Muscle layer of duodenum (tissue), 2 donors: Measurements from ENCODE around the gene POLR3B.
"Not testable (repeated sequence)": the region's sequence is repeated elsewhere in the genome, so short reads cannot be mapped to it uniquely, and the experiment has no call there.

Experiments used
- H3K27ac ChIP-seq: one replicate; pipeline ENCODE4 v1.7.0; 2013; ENCODE audit warnings: mild to moderate bottlenecking, low read length
- H3K27me3 ChIP-seq: one replicate; pipeline ENCODE4 v1.7.0; 2013; ENCODE audit warnings: low read depth, mild to moderate bottlenecking, control low read depth, low read length
- H3K36me3 ChIP-seq, 2 donors: one replicate each; pipeline ENCODE4 v1.7.0; 2013; ENCODE audit warnings: low read length in 2 of 2, control low read depth in 1 of 2, mild to moderate bottlenecking in 1 of 2; ENCODE audit not compliant: insufficient read depth in 2 of 2, control insufficient read depth in 1 of 2
- H3K4me1 ChIP-seq, 2 donors: one replicate each; pipeline ENCODE4 v1.7.0; 2013; ENCODE audit warnings: low read length in 2 of 2, mild to moderate bottlenecking in 2 of 2, control low read depth in 1 of 2, moderate library complexity in 1 of 2; ENCODE audit not compliant: insufficient read depth in 2 of 2, control insufficient read depth in 1 of 2
- H3K4me3 ChIP-seq, 2 donors: one replicate each; pipeline ENCODE4 v1.7.0; 2013; ENCODE audit warnings: low read length in 2 of 2, low read depth in 1 of 2, mild to moderate bottlenecking in 1 of 2
- H3K9me3 ChIP-seq, 2 donors: one replicate each; pipeline ENCODE4 v1.7.0; 2013; ENCODE audit warnings: low read length in 2 of 2, control low read depth in 1 of 2, mild to moderate bottlenecking in 1 of 2; ENCODE audit not compliant: control insufficient read depth in 1 of 2
- donor health status: healthy.

The POLR3B gene

GRCh38 chr12:106357549-106358395 lies at the start of gene POLR3B:
Gene POLR3B (plus strand): TSS chr12:106357748. CDS start chr12:106357880, 132 bp downstream.
- Histone ChIP-seq H3K4me1 (peaks cover 0 to 13% of the 10 kb centered on the region in 2 donors), H3K9me3 (no peaks in the 10 kb centered on the region), H3K27me3 (no peaks in the 10 kb centered on the region), H3K36me3 (peaks cover 0 to 3% of the 10 kb centered on the region in 2 donors), H3K4me3 (peak within 1 kb of the TSS; percentile 81 to 89), H3K27ac (peak within 1 kb of the TSS; percentile 93)

- H3K9me3 ChIP-seq: no peaks in the 10 kb centered on the region
- H3K36me3 ChIP-seq: no peaks in the 10 kb centered on the region
- H3K4me1 ChIP-seq: peaks cover 0 to 55% of the 10 kb centered on the region in 2 donors
- no peak overlapping the region for H3K4me3 ChIP-seq
- H3K27ac ChIP-seq: no peak overlapping the region
- H3K27me3 ChIP-seq: no peaks in the 10 kb centered on the region
Observed at GRCh38 chr12:106308121-106308520, 49.4 kb upstream of the POLR3B start.

GRCh38 chr12:106308611-106309010 lies 48.9 kb upstream of the POLR3B start:
- Histone ChIP-seq H3K36me3 (no peaks in the 10 kb centered on the region), H3K4me1 (peaks cover 0 to 55% of the 10 kb centered on the region in 2 donors), H3K4me3 (no peak overlapping the region), H3K27me3 (no peaks in the 10 kb centered on the region), H3K9me3 (no peaks in the 10 kb centered on the region), H3K27ac (no peak overlapping the region)

GRCh38 chr12:106309671-106310505 lies 47.7 kb upstream of the POLR3B start:
- no peak overlapping the region for H3K4me3 ChIP-seq
- peaks cover 0 to 43% of the 10 kb centered on the region in 2 donors for H3K4me1 ChIP-seq
- no peak overlapping the region for H3K27ac ChIP-seq

GRCh38 chr12:106310687-106311086 lies 46.9 kb upstream of the POLR3B start:
- no peaks in the 10 kb centered on the region for H3K9me3 ChIP-seq
- H3K4me3 ChIP-seq: no peak overlapping the region
- peaks cover 0 to 14% of the 10 kb centered on the region in 2 donors for H3K36me3 ChIP-seq
- peaks cover 0 to 35% of the 10 kb centered on the region in 2 donors for H3K4me1 ChIP-seq
- H3K27me3 ChIP-seq: no peaks in the 10 kb centered on the region
- no peak overlapping the region for H3K27ac ChIP-seq

More at GRCh38 chr12:106309671-106310505, 47.7 kb upstream of the POLR3B start:
- Histone ChIP-seq H3K36me3 (peaks cover 0 to 6% of the 10 kb centered on the region in 2 donors), H3K27me3 (no peaks in the 10 kb centered on the region), H3K9me3 (no peaks in the 10 kb centered on the region)

- H3K4me1 ChIP-seq: peaks cover 0 to 32% of the 10 kb centered on the region in 2 donors
- H3K27me3 ChIP-seq: no peaks in the 10 kb centered on the region
- H3K4me3 ChIP-seq: no peak overlapping the region
- peaks cover 2 to 17% of the 10 kb centered on the region in 2 donors for H3K36me3 ChIP-seq
- no peak overlapping the region for H3K27ac ChIP-seq
- no peaks in the 10 kb centered on the region for H3K9me3 ChIP-seq
Observed at GRCh38 chr12:106311139-106311538, 46.4 kb upstream of the POLR3B start.

GRCh38 chr12:106313413-106313812 lies 44.1 kb upstream of the POLR3B start:
- Histone ChIP-seq H3K36me3 (peaks cover 7 to 34% of the 10 kb centered on the region in 2 donors), H3K4me1 (peaks cover 0 to 15% of the 10 kb centered on the region in 2 donors)
- not testable (repeated sequence) for H3K9me3 ChIP-seq, H3K27ac ChIP-seq, H3K27me3 ChIP-seq, H3K4me3 ChIP-seq

GRCh38 chr12:106315523-106315922 lies 42.0 kb upstream of the POLR3B start:
- Histone ChIP-seq H3K4me3 (no peak overlapping the region), H3K36me3 (peaks cover 14 to 47% of the 10 kb centered on the region in 2 donors), H3K4me1 (no peaks in the 10 kb centered on the region), H3K27me3 (no peaks in the 10 kb centered on the region), H3K9me3 (no peaks in the 10 kb centered on the region), H3K27ac (no peak overlapping the region)

GRCh38 chr12:106317406-106318082 lies 40.0 kb upstream of the POLR3B start:
- H3K36me3 ChIP-seq: peaks cover 24 to 67% of the 10 kb centered on the region in 2 donors
- no peaks in the 10 kb centered on the region for H3K4me1 ChIP-seq
- H3K9me3 ChIP-seq: no peaks in the 10 kb centered on the region
- H3K27me3 ChIP-seq: no peaks in the 10 kb centered on the region
- H3K27ac ChIP-seq: no peak overlapping the region
- H3K4me3 ChIP-seq: no peak overlapping the region

GRCh38 chr12:106321139-106321850 lies 36.3 kb upstream of the POLR3B start:
- Histone ChIP-seq H3K36me3 (peaks cover 41 to 81% of the 10 kb centered on the region in 2 donors), H3K27me3 (no peaks in the 10 kb centered on the region), H3K4me1 (no peaks in the 10 kb centered on the region), H3K27ac (no peak overlapping the region), H3K9me3 (no peaks in the 10 kb centered on the region), H3K4me3 (no peak overlapping the region)
